LNCaP clone FGC (cell line): Measurements from ENCODE around the gene TMEM223.

Experiments used
- DNase-seq: peaks from one replicate; pipeline ENCODE4 v3.0.0-alpha.2; 2011; ENCODE audit warnings: low read depth
- H3K4me3 ChIP-seq: 2 replicates; pipeline ENCODE4 v1.5.1; 2011; ENCODE audit warnings: mild to moderate bottlenecking, low read depth, low read length, control low read depth
- TF ChIP-seq, protein P1 (sequence below): IDR thresholded peaks from 2 replicates; pipeline ENCODE4 v1.5.1; 2012; ENCODE audit warnings: mild to moderate bottlenecking; ENCODE audit not compliant: control insufficient read depth, insufficient read depth; ENCODE audit errors: extremely low read depth

Gene TMEM223

DNA sequence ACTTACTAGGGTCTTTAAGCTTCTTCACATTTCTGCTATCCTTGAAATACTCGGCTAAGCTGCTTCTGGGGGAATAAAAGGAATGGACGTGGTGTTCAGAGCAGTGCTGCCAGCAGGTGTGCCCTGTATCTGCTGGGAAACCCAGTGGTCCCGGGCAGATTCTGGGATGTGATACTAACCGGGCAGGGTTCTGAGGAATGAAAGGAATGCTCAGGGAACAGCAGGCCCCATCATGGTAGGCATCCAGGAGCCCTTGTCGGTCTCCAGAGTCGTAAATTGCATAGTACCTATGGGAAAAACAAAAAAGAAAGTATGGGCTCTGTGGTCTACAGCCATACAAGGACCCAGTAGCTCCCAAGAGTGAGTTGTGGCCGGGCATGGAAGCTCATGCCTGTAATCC lies 4.5 kb upstream of the TMEM223 start:
- H3K4me3 ChIP-seq = no peak overlapping the region
- TF ChIP-seq, protein P1, sequence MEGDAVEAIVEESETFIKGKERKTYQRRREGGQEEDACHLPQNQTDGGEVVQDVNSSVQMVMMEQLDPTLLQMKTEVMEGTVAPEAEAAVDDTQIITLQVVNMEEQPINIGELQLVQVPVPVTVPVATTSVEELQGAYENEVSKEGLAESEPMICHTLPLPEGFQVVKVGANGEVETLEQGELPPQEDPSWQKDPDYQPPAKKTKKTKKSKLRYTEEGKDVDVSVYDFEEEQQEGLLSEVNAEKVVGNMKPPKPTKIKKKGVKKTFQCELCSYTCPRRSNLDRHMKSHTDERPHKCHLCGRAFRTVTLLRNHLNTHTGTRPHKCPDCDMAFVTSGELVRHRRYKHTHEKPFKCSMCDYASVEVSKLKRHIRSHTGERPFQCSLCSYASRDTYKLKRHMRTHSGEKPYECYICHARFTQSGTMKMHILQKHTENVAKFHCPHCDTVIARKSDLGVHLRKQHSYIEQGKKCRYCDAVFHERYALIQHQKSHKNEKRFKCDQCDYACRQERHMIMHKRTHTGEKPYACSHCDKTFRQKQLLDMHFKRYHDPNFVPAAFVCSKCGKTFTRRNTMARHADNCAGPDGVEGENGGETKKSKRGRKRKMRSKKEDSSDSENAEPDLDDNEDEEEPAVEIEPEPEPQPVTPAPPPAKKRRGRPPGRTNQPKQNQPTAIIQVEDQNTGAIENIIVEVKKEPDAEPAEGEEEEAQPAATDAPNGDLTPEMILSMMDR = no peak
- DNase-seq = no peak

DNA sequence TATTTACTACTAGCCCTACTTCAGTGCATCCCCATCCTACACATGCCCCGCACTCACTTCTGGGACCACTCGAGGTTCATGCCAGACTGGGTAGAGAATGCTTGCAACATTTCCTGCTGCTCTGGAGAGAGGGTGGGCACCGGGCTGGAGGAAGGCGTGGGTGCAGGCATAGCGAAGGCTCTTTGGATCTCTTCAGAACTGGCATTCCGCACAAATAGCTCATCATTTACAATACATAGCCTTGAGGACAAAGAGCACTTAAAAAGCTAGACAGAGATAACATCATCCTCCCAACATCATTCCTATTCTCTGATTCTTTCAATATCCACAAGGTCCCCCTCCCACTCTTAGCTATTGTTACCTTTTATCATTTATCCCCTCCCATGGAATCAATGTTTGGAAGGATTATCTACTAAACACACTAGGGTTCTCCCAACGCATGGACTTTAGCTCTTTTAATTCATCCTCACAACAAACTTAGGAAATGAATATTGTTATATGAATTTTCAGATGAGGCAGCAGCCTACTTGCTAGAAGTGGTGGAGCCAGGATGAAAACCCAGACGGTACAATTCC lies 2.5 kb upstream of the TMEM223 start:
- DNase-seq = no peak

DNA sequence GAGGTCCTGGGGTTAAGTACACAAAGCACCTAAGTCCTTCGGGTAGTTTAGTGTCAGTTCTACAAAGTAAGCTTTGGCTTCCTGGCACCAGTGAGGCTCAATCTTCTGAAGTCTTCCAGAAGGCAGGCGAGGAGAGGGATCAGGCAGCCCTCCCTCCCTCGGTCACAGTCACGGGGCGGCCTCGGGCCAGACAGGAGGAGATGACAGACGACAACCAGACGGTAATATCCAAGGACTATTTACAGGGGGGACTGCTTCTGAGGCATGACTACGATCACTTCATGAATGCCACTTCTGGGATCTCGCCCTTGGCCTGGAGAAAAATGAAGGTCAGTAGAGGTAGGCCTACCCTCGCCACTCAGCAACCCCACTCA lies 383 bp upstream of the TMEM223 start:
- no peak for DNase-seq
- H3K4me3 ChIP-seq = peak overlapping the region; percentile 93
- TF ChIP-seq, protein P1 = no peak

More for the DNA sequence above, 2.5 kb upstream of the TMEM223 start:
- TF ChIP-seq, protein P1 = no peak
- no peak overlapping the region for H3K4me3 ChIP-seq

DNA sequence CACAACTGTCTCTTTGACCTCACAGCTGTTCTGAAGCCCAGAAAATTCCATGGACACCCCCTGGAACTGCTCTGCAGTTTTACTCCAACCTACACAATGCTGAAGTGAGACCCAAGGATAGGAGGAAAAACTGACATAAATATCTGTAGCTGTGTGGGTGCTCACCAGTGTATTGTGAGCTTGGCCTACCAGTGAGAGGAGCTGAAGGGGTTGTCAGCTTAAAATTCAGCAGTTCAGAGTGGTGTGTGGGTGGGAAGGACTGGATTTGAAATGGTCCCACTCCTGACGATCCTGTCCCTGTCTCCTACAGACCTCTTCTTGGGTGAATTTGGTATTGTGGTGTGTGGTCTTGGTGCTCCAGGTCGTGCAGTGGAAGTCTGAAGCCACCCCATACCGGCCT lies 2.2 kb downstream of the TMEM223 start:
- H3K4me3 ChIP-seq = no peak overlapping the region
- TF ChIP-seq, protein P1 = no peak
- DNase-seq = no peak

DNA sequence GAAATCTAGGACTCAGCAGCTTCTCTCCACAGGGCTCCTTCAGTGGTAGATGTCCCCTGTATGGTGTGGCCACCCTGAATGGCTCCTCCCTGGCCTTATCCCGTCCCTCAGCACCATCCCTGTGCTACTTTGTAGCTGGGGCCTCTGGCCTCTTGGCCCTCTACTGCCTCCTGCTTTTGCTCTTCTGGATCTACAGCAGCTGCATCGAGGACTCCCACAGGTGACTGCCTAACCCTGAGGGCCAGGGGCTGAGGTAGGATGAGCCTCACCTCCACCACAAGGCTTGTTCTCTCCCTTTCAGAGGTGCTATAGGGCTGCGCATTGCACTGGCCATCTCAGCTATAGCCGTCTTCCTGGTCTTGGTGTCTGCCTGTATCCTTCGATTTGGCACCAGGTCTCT lies 2.8 kb downstream of the TMEM223 start:
- TF ChIP-seq, protein P1 = no peak
- H3K4me3 ChIP-seq = peak overlapping the region; percentile 93
- no peak for DNase-seq

DNA sequence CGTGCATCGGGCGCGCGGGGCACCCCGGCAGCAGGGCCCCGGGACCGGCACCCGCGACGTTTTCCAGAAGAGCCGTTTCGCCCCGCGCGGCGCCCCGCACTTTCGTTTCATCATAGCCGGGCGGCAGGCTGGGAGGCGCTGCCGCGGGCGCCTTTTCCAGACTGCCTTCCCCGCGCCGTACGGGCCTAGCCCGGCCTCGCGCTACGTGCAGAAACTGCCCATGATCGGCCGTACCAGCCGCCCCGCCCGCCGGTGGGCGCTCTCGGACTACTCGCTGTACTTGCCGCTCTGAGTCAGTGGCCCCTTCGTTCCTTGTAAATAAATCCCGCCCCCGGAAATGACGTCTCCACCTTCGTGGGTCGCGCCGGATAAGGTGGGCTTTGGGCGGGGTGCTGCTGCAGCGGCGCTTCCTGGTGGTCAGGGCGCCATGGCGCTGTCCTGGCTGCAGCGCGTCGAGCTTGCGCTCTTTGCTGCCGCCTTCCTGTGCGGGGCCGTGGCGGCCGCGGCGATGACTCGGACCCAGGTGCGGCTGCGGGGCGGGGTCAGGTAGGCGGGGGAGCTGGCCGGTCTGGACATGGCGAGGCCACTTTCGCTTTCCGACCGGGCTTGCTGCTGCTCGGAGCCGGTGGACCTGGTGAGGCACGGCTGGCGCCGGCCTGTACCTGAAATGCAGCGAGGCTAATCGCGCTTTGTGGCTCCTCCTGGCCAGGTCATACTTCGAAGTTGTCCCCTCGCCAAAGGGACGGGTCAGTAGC lies 4.6 kb downstream of the TMEM223 start, which contains the start of gene TMEM179B:
Gene TMEM179B, plus strand, starts transcription at position 398 of the 755 bp plus-strand sequence. Its CDS starts 30 bp downstream, at position 428.
- peak; percentile 89 for DNase-seq
- TF ChIP-seq, protein P1 = peak; percentile 57
- peak within 1 kb of the TSS; percentile 93 for H3K4me3 ChIP-seq
